Measurements from ENCODE around the gene RASSF8. TPM values are rescaled to one million over a fixed set of nuclear protein-coding genes. Genes with fewer than 3 reads are reported as not detected.

The RASSF8 gene
- total RNA-seq, 2 experiments from 2014 or later: not detected

DNA sequence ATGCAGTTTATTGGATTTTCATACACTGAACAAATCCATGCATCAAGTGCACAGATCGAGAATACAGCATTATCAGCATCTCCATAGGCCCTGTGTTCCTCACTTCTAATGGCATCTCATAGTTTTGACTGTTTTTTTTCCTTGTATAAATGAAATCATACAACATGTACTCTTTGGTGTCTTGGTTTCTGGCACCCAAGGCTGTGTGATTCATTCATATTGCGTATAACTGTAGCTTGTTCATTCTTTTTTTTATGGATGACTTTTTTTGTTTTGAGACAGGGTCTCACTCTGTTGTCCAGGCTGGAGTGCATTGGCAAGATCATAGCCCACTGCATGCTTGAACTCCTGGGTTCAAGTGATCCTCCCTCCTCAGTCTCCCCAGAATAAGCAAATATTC lies 14.3 kb downstream of the RASSF8 start:
- H3K4me1 ChIP-seq (ENCODE audit: insufficient read depth, low read length, poor library complexity, severe bottlenecking): no peaks in the 10 kb centered on the region
- intact Hi-C loops (cut with micrococcal nuclease; ENCODE audit: unreplicated experiment): no loop called here
- H3K27ac ChIP-seq (ENCODE audit: low read depth, low read length, poor library complexity, severe bottlenecking): no peak overlapping the region
- ChIA-PET POLR2A (interaction anchor here (1.0 kb wide), 1 partner anchor 58 kb away, joined by 3 read pairs; no protein-coding TSS in a partner anchor), CTCF (ENCODE audit: unreplicated experiment) (no interaction called here)
- H4K20me1 ChIP-seq (ENCODE audit: insufficient read depth, low read length): no peaks in the 10 kb centered on the region
- H3K79me2 ChIP-seq (ENCODE audit: insufficient read depth, low read depth, low read length): no peaks in the 10 kb centered on the region
- no peaks in the 10 kb centered on the region for H3K9me3 ChIP-seq (ENCODE audit: low read length)
- H2AFZ ChIP-seq (ENCODE audit: low read length): no peak overlapping the region
- no peaks in the 10 kb centered on the region for H3K9me2 ChIP-seq (ENCODE audit: insufficient read depth, low read length)
- no TSS peak for BruUV-seq (replicated peaks)
- H3K4me3 ChIP-seq (ENCODE audit: low read depth, low read length, poor library complexity, severe bottlenecking): no peak overlapping the region
- DNase-seq (ENCODE audit: low spot score): no peak
- no peaks in the 10 kb centered on the region for H3K36me3 ChIP-seq (ENCODE audit: insufficient read depth, low read length)
- no peak overlapping the region for H3K4me2 ChIP-seq (ENCODE audit: low read length)
- no peak for TF ChIP-seq EZH2phosphoT487 (IDR thresholded peaks at IDR 0.05; ENCODE audit: borderline replicate concordance, low read depth, low read length)
- TF ChIP-seq, protein P1, sequence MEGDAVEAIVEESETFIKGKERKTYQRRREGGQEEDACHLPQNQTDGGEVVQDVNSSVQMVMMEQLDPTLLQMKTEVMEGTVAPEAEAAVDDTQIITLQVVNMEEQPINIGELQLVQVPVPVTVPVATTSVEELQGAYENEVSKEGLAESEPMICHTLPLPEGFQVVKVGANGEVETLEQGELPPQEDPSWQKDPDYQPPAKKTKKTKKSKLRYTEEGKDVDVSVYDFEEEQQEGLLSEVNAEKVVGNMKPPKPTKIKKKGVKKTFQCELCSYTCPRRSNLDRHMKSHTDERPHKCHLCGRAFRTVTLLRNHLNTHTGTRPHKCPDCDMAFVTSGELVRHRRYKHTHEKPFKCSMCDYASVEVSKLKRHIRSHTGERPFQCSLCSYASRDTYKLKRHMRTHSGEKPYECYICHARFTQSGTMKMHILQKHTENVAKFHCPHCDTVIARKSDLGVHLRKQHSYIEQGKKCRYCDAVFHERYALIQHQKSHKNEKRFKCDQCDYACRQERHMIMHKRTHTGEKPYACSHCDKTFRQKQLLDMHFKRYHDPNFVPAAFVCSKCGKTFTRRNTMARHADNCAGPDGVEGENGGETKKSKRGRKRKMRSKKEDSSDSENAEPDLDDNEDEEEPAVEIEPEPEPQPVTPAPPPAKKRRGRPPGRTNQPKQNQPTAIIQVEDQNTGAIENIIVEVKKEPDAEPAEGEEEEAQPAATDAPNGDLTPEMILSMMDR (conservative IDR thresholded peaks at IDR 0.05; ENCODE audit: low read length): no peak

DNA sequence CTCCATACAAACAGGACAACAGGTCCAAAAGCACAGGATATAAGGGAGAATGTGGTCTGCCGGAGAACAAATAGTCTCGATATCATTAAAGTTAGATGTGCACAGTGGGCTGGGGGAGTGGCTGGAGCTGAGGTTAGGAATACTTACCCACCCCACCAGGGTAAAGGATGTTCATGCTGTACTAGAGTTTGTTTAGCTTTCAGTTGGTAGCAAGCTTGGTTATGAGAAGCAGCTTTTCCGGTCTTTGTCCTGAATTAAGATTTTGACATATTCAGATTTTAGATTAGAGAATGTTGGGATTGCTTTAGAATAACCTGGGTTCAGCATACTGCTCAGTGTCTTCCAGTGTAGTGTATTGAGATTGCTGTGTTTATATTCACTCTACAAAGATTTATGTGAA lies 16.7 kb downstream of the RASSF8 start:
- DNase-seq (ENCODE audit: low spot score): no peak
- Histone ChIP-seq H3K9me2 (ENCODE audit: insufficient read depth, low read length) (no peaks in the 10 kb centered on the region), H3K4me3 (ENCODE audit: low read depth, low read length, poor library complexity, severe bottlenecking) (no peak overlapping the region), H3K79me2 (ENCODE audit: insufficient read depth, low read depth, low read length) (no peaks in the 10 kb centered on the region), H3K27ac (ENCODE audit: low read depth, low read length, poor library complexity, severe bottlenecking) (no peak overlapping the region), H4K20me1 (ENCODE audit: insufficient read depth, low read length) (no peaks in the 10 kb centered on the region), H3K9me3 (ENCODE audit: low read length) (no peaks in the 10 kb centered on the region), H3K36me3 (ENCODE audit: insufficient read depth, low read length) (no peaks in the 10 kb centered on the region), H3K4me2 (ENCODE audit: low read length) (no peak overlapping the region), H3K4me1 (ENCODE audit: insufficient read depth, low read length, poor library complexity, severe bottlenecking) (no peaks in the 10 kb centered on the region), H2AFZ (ENCODE audit: low read length) (no peak overlapping the region)
- intact Hi-C loops (cut with micrococcal nuclease; ENCODE audit: unreplicated experiment): no loop called here
- no TSS peak for BruUV-seq (replicated peaks)
- CTCF ChIA-PET (ENCODE audit: unreplicated experiment): no interaction called here
- POLR2A ChIA-PET: interaction anchor here (0.9 kb wide), 1 partner anchor 11 kb away, joined by 4 read pairs; no protein-coding TSS in a partner anchor
- TF ChIP-seq EZH2phosphoT487 (IDR thresholded peaks at IDR 0.05; ENCODE audit: borderline replicate concordance, low read depth, low read length): no peak
- TF ChIP-seq, protein P1 (conservative IDR thresholded peaks at IDR 0.05; ENCODE audit: low read length): no peak

DNA sequence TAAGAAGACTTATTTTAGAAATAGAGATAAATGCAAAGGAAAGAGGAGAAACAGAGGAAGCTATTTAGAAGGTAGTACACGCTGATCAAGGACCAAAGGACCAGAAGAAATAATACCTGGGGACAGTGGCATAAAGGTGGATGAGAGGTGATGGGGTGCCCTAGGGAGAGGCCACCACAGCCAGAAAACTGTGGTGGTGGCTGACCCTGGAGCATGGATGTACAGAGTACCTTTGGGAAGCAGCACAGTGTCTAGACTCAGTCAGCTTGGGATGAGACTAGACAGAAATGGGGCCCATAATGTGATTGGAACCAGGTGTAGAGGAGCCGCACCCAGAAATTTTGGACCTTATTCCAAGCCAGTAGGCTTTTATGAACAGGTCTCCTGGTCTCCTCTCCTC lies 17.2 kb downstream of the RASSF8 start:
- H3K4me1 ChIP-seq (ENCODE audit: insufficient read depth, low read length, poor library complexity, severe bottlenecking): no peaks in the 10 kb centered on the region
- H3K4me2 ChIP-seq (ENCODE audit: low read length): no peak overlapping the region
- no TSS peak for BruUV-seq (replicated peaks)
- no peak overlapping the region for H2AFZ ChIP-seq (ENCODE audit: low read length)
- no peak overlapping the region for H3K4me3 ChIP-seq (ENCODE audit: low read depth, low read length, poor library complexity, severe bottlenecking)
- no peaks in the 10 kb centered on the region for H3K9me3 ChIP-seq (ENCODE audit: low read length)
- H3K9me2 ChIP-seq (ENCODE audit: insufficient read depth, low read length): no peaks in the 10 kb centered on the region
- no peaks in the 10 kb centered on the region for H3K36me3 ChIP-seq (ENCODE audit: insufficient read depth, low read length)
- ChIA-PET CTCF (ENCODE audit: unreplicated experiment) (no interaction called here), POLR2A (interaction anchor here (0.9 kb wide), 1 partner anchor 11 kb away, joined by 4 read pairs; no protein-coding TSS in a partner anchor)
- no peaks in the 10 kb centered on the region for H3K79me2 ChIP-seq (ENCODE audit: insufficient read depth, low read depth, low read length)
- no peaks in the 10 kb centered on the region for H4K20me1 ChIP-seq (ENCODE audit: insufficient read depth, low read length)
- TF ChIP-seq, protein P1 (conservative IDR thresholded peaks at IDR 0.05; ENCODE audit: low read length): no peak
- TF ChIP-seq EZH2phosphoT487 (IDR thresholded peaks at IDR 0.05; ENCODE audit: borderline replicate concordance, low read depth, low read length): no peak
- DNase-seq (ENCODE audit: low spot score): no peak
- intact Hi-C loops (cut with micrococcal nuclease; ENCODE audit: unreplicated experiment): no loop called here
- no peak overlapping the region for H3K27ac ChIP-seq (ENCODE audit: low read depth, low read length, poor library complexity, severe bottlenecking)

Measured in OCI-LY7 (cell line).